Upper lobe of right lung (tissue), 1 donor: Measurements from ENCODE around the gene RPS6KA2. TPM values are rescaled to one million over a fixed set of nuclear protein-coding genes. Genes with fewer than 3 reads are reported as not detected.
A peak's percentile ranks its signal among the peaks of the same experiment; 100 is the strongest.

ENCODE experiments used
- ATAC-seq: fragments of 200-7000 bp; cut with Tn5 transposase; one replicate; pipeline ENCODE4 v1.9.1; 2020; ENCODE audit warnings: mild to moderate bottlenecking, moderate library complexity
- DNase-seq: peaks from one replicate; pipeline ENCODE4 v3.0.0-alpha.2; 2020
- H3K27ac ChIP-seq: fragments of 200-600 bp; one replicate; pipeline ENCODE4 v1.8.0; 2022
- H3K27me3 ChIP-seq: fragments of 200-600 bp; one replicate; pipeline ENCODE4 v1.8.0; 2022; ENCODE audit warnings: mild to moderate bottlenecking
- H3K36me3 ChIP-seq: fragments of 200-600 bp; one replicate; pipeline ENCODE4 v1.8.0; 2022
- H3K4me1 ChIP-seq: fragments of 200-600 bp; one replicate; pipeline ENCODE4 v1.8.0; 2022
- H3K4me3 ChIP-seq: fragments of 200-600 bp; one replicate; pipeline ENCODE4 v1.8.0; 2022; ENCODE audit warnings: mild to moderate bottlenecking
- H3K9me3 ChIP-seq: fragments of 200-600 bp; one replicate; pipeline ENCODE4 v1.8.0; 2022
- CTCF ChIP-seq: fragments of 200-600 bp; IDR thresholded peaks from one replicate; pipeline ENCODE4 v1.8.0; 2022; ENCODE audit warnings: antibody characterized with exemption
- intact Hi-C: fragments of 100-400 bp; cut with DNase I; formaldehyde crosslinking; loops from one replicate; pipeline ENCODE4 v1.11.0; 2022
- total RNA-seq: library from RNA; stranded (reverse); fragmentation: NEBNext Ultra II Directional; extraction: Animal tissue kit (Norgen Biotek cat#: 25700); gene quantifications from one replicate; pipeline ENCODE4 v1.2.1, GENCODE V29; 2021
- donor health status: DM: no; HTN: yes; CAD: no; lungs with severe emphysema.

Gene RPS6KA2
- total RNA-seq, 1 donor from 2014 or later: 136 TPM

GRCh38 chr6:166488701-166489100, 138.3 kb downstream of the RPS6KA2 start:
- no peaks in the 10 kb centered on the region for H3K27me3 ChIP-seq
- peaks cover 55% of the 10 kb centered on the region for H3K36me3 ChIP-seq
- no peak overlapping the region for H3K4me3 ChIP-seq
- TF ChIP-seq CTCF: no peak
- intact Hi-C loops: no loop called here
- DNase-seq: no peak
- no peak for ATAC-seq
- H3K27ac ChIP-seq: peak overlapping the region; percentile 4
- peaks cover 19% of the 10 kb centered on the region for H3K4me1 ChIP-seq
- H3K9me3 ChIP-seq: no peaks in the 10 kb centered on the region

GRCh38 chr6:166488076-166488685, 138.9 kb downstream of the RPS6KA2 start:
- peak; percentile 75 for ATAC-seq
- H3K27me3 ChIP-seq: no peaks in the 10 kb centered on the region

GRCh38 chr6:166487148-166487547, 139.9 kb downstream of the RPS6KA2 start:
- peaks cover 61% of the 10 kb centered on the region for H3K36me3 ChIP-seq
- H3K9me3 ChIP-seq: no peaks in the 10 kb centered on the region
- no peak overlapping the region for H3K27ac ChIP-seq
- ATAC-seq: no peak
- peaks cover 19% of the 10 kb centered on the region for H3K4me1 ChIP-seq
- no peak for TF ChIP-seq CTCF
- intact Hi-C loops: no loop called here
- no peaks in the 10 kb centered on the region for H3K27me3 ChIP-seq
- no peak overlapping the region for H3K4me3 ChIP-seq
- no peak for DNase-seq

More at GRCh38 chr6:166488076-166488685, 138.9 kb downstream of the RPS6KA2 start:
- no peak overlapping the region for H3K4me3 ChIP-seq
- H3K4me1 ChIP-seq: peaks cover 19% of the 10 kb centered on the region
- peak overlapping the region; percentile 71 for H3K27ac ChIP-seq
- H3K36me3 ChIP-seq: peaks cover 56% of the 10 kb centered on the region
- no peak for DNase-seq
- intact Hi-C loops: no loop called here
- no peak for TF ChIP-seq CTCF
- H3K9me3 ChIP-seq: no peaks in the 10 kb centered on the region

- DNase-seq (no peak), ATAC-seq (no peak)
- no peak overlapping the region for H3K4me3 ChIP-seq
- peaks cover 66% of the 10 kb centered on the region for H3K36me3 ChIP-seq
- H3K4me1 ChIP-seq: peaks cover 19% of the 10 kb centered on the region
- no peaks in the 10 kb centered on the region for H3K27me3 ChIP-seq
- intact Hi-C loops: no loop called here
- TF ChIP-seq CTCF: no peak
- no peak overlapping the region for H3K27ac ChIP-seq
- H3K9me3 ChIP-seq: no peaks in the 10 kb centered on the region
These were observed 140.5 kb downstream of the RPS6KA2 start for GRCh38 chr6:166486536-166486880.

- Histone ChIP-seq H3K36me3 (peaks cover 68% of the 10 kb centered on the region), H3K9me3 (no peaks in the 10 kb centered on the region), H3K4me3 (no peak overlapping the region), H3K27ac (no peak overlapping the region), H3K27me3 (no peaks in the 10 kb centered on the region), H3K4me1 (peaks cover 18% of the 10 kb centered on the region)
- DNase-seq: peak; percentile 54
- peak; percentile 7 for TF ChIP-seq CTCF
- intact Hi-C loops: no loop called here
- ATAC-seq: peak; percentile 4
These were observed 141.2 kb downstream of the RPS6KA2 start for GRCh38 chr6:166485651-166486535.
